BJ (cell line): ENCODE results near the gene HLA-DQB1. TPM values are rescaled to one million over a fixed set of nuclear protein-coding genes. Genes with fewer than 3 reads are reported as not detected.
A peak's percentile ranks its signal among the peaks of the same experiment; 100 is the strongest.

Experiments
- CTCF ChIA-PET: fragments of 350-600 bp; formaldehyde crosslinking; extraction: SDS; loops from one replicate; lab custom pipeline; 2021; ENCODE audit warnings: antibody characterized with exemption, inconsistent platforms; lab: Yijun Ruan, JAX
- POLR2A ChIA-PET: fragments of 300-600 bp; sonication (Branson Sonifier 250); formaldehyde crosslinking; extraction: SDS; loops from one replicate; lab custom pipeline; 2021; ENCODE audit warnings: antibody characterized with exemption; lab: Charles Lee
- DNase-seq: peaks from one replicate; pipeline ENCODE4 v3.0.0-alpha.2; 2011; ENCODE audit warnings: low read depth
- H3K27me3 ChIP-seq: 2 replicates; pipeline ENCODE4 v1.6.0; 2011; ENCODE audit warnings: low read length; ENCODE audit not compliant: control insufficient read depth, insufficient read depth
- H3K36me3 ChIP-seq: 2 replicates; pipeline ENCODE4 v1.5.1; 2011; ENCODE audit warnings: low read length; ENCODE audit not compliant: control insufficient read depth, insufficient read depth
- H3K4me3 ChIP-seq: 2 replicates; pipeline ENCODE4 v1.5.1; 2011; ENCODE audit warnings: low read depth, mild to moderate bottlenecking, control low read depth, low read length
- polyA plus RNA-seq: library from polyadenylated mRNA; depleted of rRNA; stranded (reverse); fragments of >200 nt; gene quantifications from 2 replicates; pipeline ENCODE4 v1.2.3, GENCODE V29; 2011
- TF ChIP-seq, protein P1 (sequence below): IDR thresholded peaks from 2 replicates; pipeline ENCODE4 v1.5.1; 2011; ENCODE audit warnings: low read depth, mild to moderate bottlenecking, control low read depth, inconsistent platforms, low read length, moderate library complexity; ENCODE audit not compliant: insufficient read depth

Gene HLA-DQB1
- polyA plus RNA-seq, 1 experiment, result not detected

DNA sequence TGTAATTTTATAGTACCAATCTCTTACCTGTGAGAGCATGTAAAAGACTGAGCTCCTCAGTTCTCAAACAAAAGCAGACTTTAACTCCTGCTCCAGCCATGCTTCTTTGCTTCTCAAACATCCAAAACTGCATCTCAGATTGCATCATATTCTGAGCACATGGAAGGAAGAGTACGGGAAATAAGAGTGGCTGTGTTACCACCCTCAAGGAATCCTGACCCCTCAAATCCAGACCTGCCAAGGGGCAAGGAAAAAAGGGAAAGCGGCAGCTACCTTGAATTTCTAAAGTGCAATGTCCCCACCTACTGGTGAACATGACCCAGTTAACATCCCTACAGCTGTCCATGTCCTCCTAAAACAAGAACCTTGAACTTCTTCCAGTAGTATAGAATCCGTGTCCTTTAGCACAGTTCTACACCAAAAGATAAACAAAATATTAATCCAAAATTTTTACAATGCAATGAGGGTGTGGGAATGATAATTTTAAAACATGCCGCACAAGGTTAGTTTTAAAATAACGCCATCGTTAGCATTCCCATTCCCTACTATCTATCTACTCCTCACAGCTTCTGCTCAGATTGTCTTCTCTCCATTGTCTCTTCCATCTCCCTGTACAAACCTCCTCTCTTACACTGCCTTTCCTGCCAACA, 34.1 kb upstream of the HLA-DQB1 start:
- ChIA-PET CTCF (interaction anchor here (0.8 to 3.9 kb wide), 13 partner anchors 11 to 455 kb away, joined by 3 to 46 read pairs (median 4); no protein-coding TSS in a partner anchor), POLR2A (no interaction called here)
- Histone ChIP-seq H3K27me3 (no peaks in the 10 kb centered on the region), H3K4me3 (no peak overlapping the region), H3K36me3 (no peaks in the 10 kb centered on the region)
- no peak for DNase-seq
- TF ChIP-seq, protein P1, sequence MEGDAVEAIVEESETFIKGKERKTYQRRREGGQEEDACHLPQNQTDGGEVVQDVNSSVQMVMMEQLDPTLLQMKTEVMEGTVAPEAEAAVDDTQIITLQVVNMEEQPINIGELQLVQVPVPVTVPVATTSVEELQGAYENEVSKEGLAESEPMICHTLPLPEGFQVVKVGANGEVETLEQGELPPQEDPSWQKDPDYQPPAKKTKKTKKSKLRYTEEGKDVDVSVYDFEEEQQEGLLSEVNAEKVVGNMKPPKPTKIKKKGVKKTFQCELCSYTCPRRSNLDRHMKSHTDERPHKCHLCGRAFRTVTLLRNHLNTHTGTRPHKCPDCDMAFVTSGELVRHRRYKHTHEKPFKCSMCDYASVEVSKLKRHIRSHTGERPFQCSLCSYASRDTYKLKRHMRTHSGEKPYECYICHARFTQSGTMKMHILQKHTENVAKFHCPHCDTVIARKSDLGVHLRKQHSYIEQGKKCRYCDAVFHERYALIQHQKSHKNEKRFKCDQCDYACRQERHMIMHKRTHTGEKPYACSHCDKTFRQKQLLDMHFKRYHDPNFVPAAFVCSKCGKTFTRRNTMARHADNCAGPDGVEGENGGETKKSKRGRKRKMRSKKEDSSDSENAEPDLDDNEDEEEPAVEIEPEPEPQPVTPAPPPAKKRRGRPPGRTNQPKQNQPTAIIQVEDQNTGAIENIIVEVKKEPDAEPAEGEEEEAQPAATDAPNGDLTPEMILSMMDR, result peak; percentile 73

DNA sequence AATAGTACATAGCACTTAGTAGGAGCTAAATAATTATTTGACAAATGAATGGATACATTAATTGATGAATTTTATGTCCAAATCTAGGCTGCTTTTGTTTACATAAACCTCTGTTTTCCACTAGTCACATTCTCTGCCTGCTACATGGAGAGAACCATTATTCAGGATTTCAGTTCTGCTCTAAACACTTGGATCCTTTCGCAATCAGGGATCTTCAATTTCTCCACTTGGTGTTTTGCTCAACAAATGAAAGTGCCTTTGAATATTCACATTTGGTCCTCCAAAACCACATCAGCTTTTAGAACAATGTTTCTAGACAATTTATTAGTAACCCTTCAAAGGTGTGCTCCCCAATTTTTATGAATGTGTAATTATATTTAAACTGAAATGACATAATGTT, 30.6 kb upstream of the HLA-DQB1 start:
- CTCF ChIA-PET, result no interaction called here
- no peak for DNase-seq
- POLR2A ChIA-PET, result no interaction called here
- TF ChIP-seq, protein P1, result no peak
- no peak overlapping the region for H3K4me3 ChIP-seq
- no peaks in the 10 kb centered on the region for H3K27me3 ChIP-seq
- H3K36me3 ChIP-seq, result no peaks in the 10 kb centered on the region

DNA sequence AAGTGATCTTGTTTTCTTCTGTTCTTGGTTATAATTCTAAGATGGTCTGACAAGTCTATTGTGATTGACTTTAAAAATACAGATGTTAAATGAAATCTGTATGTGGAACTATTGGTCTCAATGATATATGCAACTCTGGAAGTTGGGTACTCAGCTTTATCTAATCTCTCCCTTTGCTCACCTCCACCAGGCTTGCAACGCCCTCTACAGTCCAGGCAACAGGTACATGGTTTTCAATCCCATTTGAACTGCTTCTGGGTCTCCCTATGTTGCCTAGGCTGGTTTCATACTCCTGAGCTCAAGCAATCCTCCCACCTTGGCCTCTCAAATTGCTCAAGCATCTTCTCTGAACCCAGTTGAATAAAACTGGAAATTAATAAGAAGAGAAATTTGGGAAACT, 25.6 kb upstream of the HLA-DQB1 start:
- POLR2A ChIA-PET, result no interaction called here
- CTCF ChIA-PET, result interaction anchor here (0.6 kb wide), 1 partner anchor 43 kb away, joined by 3 read pairs; no protein-coding TSS in a partner anchor
- Histone ChIP-seq H3K4me3 (no peak overlapping the region), H3K36me3 (no peaks in the 10 kb centered on the region), H3K27me3 (no peaks in the 10 kb centered on the region)
- DNase-seq, result no peak
- TF ChIP-seq, protein P1, result peak; percentile 18; the same call in 1 of the 2 replicates

DNA sequence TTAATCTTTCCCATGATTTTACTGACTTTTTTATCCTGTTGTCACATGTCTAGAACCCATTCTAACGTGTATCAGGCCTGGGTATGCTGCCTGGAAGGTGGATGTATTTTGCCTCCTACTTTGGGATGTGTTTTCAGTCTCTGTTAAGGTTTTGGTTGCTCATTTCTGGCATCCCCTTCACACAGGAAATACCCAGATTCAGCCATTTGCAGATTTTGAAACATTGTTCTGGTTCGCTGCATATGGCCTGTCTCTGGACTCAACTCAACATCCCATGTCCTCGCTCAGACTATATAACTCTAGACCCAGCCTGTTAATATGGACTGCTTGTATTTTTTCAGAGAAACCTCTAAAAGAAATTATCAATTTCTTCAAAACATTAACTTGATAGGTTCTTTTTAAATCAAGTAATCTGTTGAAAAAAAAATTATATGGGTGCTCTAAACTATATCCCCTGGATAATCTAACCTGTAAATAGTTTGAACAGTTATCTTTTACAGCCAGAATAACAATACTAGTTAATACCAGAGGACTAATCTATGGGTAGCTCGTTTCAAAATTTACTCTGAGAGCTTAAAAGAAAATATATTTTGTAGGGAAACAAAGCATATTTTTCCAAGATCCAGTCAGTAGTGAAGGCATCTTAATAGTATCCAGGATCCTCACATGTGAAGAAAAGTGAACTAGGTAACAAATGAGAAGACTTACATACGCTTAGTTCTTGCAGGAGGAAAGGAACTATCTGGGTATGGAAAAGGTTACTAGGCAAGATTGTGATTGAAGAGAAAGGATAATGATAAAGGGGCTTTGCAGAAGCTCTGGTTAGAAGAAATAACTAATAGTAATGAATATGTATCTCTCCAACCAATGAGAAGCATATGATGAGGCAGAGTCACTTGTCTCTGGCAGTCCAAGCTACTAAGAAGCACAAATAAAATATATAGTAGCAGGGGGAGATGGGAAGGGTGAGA, 23.4 kb upstream of the HLA-DQB1 start:
- CTCF ChIA-PET, result no interaction called here

GRCh38 chr6:32685603-32686002, 19.1 kb upstream of the HLA-DQB1 start:
- H3K4me3 ChIP-seq, result no peak overlapping the region
- H3K36me3 ChIP-seq, result no peaks in the 10 kb centered on the region
- TF ChIP-seq, protein P1, result no peak
- ChIA-PET CTCF (no interaction called here), POLR2A (no interaction called here)
- no peak for DNase-seq
- no peaks in the 10 kb centered on the region for H3K27me3 ChIP-seq

More for the DNA sequence above, 23.4 kb upstream of the HLA-DQB1 start:
- Histone ChIP-seq H3K27me3 (no peaks in the 10 kb centered on the region), H3K36me3 (no peaks in the 10 kb centered on the region), H3K4me3 (no peak overlapping the region)
- TF ChIP-seq, protein P1, result no peak
- POLR2A ChIA-PET, result no interaction called here
- DNase-seq, result no peak
